ENCODE results near the gene KRTAP10-11.

- TF ChIP-seq CTCF (IDR thresholded peaks at IDR 0.05): no peak
- TF ChIP-seq POLR2A (IDR thresholded peaks at IDR 0.05): no peak
- no peak for TF ChIP-seq EP300 (IDR thresholded peaks at IDR 0.05)
Measured at GRCh38 chr21:44687671-44688070, 41.5 kb downstream of the KRTAP10-11 start.
